Measurements from ENCODE around the gene PLXNA1.

Gene PLXNA1

GRCh38 chr3:126954141-126954842 lies 28.6 kb upstream of the PLXNA1 start:
- no peak for DNase-seq

GRCh38 chr3:126955004-126955790 lies 27.7 kb upstream of the PLXNA1 start:
- no peak for DNase-seq

GRCh38 chr3:126956361-126956760 lies 26.6 kb upstream of the PLXNA1 start:
- no peak for DNase-seq

GRCh38 chr3:126956866-126957650 lies 25.9 kb upstream of the PLXNA1 start:
- no peak for DNase-seq

GRCh38 chr3:126957776-126958637 lies 24.9 kb upstream of the PLXNA1 start:
- no peak for DNase-seq

- DNase-seq, result no peak
These were observed 24.3 kb upstream of the PLXNA1 start for GRCh38 chr3:126958638-126959085.

- DNase-seq, result no peak
These were observed 23.6 kb upstream of the PLXNA1 start for GRCh38 chr3:126959136-126959920.

GRCh38 chr3:126959921-126960603 lies 22.9 kb upstream of the PLXNA1 start:
- DNase-seq, result no peak

- DNase-seq, result no peak
These were observed 22.3 kb upstream of the PLXNA1 start for GRCh38 chr3:126960604-126960995.

- no peak for DNase-seq
These were observed 21.6 kb upstream of the PLXNA1 start for GRCh38 chr3:126961191-126961790.

GRCh38 chr3:126961791-126962461 lies 21.0 kb upstream of the PLXNA1 start:
- DNase-seq, result no peak

GRCh38 chr3:126962756-126963155 lies 20.2 kb upstream of the PLXNA1 start:
- DNase-seq, result no peak

GRCh38 chr3:126963261-126964190 lies 19.4 kb upstream of the PLXNA1 start:
- DNase-seq, result no peak

- no peak for DNase-seq
These were observed 18.7 kb upstream of the PLXNA1 start for GRCh38 chr3:126964261-126964660.

GRCh38 chr3:126964950-126965349 lies 18.0 kb upstream of the PLXNA1 start:
- DNase-seq, result no peak

GRCh38 chr3:126965526-126966080 lies 17.3 kb upstream of the PLXNA1 start:
- no peak for DNase-seq

GRCh38 chr3:126967386-126967785 lies 15.5 kb upstream of the PLXNA1 start:
- DNase-seq, result no peak
